ENCODE results near the gene GPR22.

DNA sequence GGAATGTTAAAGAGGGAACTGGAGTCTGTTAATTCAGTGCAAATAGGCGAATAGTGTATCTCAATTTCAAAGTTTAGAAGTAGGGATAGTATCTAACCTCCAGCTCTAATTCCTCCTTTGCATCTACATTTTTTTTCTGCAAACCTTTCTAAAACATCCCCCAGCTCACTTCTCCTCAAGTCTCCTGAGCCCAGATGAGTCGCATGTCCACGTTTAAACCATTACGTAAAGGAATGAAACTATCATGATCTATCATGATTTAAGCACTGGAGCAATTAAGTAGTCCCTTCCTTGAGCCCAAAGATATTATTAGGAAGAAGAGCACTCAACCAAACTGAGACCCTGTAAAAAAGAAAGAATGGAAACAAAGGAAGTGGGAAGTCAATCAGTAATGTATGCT lies 29.9 kb downstream of the GPR22 start:
- TF ChIP-seq, protein P1, sequence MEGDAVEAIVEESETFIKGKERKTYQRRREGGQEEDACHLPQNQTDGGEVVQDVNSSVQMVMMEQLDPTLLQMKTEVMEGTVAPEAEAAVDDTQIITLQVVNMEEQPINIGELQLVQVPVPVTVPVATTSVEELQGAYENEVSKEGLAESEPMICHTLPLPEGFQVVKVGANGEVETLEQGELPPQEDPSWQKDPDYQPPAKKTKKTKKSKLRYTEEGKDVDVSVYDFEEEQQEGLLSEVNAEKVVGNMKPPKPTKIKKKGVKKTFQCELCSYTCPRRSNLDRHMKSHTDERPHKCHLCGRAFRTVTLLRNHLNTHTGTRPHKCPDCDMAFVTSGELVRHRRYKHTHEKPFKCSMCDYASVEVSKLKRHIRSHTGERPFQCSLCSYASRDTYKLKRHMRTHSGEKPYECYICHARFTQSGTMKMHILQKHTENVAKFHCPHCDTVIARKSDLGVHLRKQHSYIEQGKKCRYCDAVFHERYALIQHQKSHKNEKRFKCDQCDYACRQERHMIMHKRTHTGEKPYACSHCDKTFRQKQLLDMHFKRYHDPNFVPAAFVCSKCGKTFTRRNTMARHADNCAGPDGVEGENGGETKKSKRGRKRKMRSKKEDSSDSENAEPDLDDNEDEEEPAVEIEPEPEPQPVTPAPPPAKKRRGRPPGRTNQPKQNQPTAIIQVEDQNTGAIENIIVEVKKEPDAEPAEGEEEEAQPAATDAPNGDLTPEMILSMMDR (IDR thresholded peaks at IDR 0.05): no peak
- TF ChIP-seq POLR2A (IDR thresholded peaks at IDR 0.05): no peak
